Measurements from ENCODE around the gene ADAMTS9. TPM values are rescaled to one million over a fixed set of nuclear protein-coding genes. Genes with fewer than 3 reads are reported as not detected.

The ADAMTS9 gene
- total RNA-seq, 4 donors from 2014 or later: 5.1 to 52.0 (median 9.5) TPM

DNA sequence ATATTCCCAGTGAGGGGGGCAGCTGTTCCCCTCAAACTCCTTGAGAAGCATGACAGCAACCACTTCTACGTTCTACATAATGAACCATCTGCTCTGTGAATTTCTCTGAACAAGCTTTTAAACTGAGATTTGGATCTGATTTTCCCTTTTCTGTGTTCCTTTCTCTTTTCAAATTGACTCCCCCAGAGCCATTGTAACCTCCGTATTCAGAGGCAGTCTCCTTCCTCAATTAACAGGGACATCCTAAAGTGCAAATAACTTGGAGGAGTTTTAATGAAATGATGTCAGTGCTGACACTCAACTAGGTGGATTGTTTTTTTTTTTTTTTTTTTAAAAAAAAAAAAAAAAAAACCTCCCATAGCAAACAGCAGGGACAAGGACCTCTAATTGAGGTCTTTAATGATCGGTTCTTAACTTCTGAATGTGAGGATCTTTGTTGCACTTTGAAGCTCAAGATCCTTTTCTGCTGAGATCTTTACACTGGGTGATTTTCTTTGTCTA is 48.8 kb downstream of the ADAMTS9 start:
- DNase-seq: no peak
- Histone ChIP-seq H3K36me3 (no peaks in the 10 kb centered on the region), H3K9me3 (no peaks in the 10 kb centered on the region), H3K27ac (no peak overlapping the region), H3K4me3 (no peak overlapping the region), H3K4me1 (no peaks in the 10 kb centered on the region), H3K27me3 (no peaks in the 10 kb centered on the region)
- no peak for TF ChIP-seq POLR2A (IDR thresholded peaks at IDR 0.05)
- TF ChIP-seq, protein P1, sequence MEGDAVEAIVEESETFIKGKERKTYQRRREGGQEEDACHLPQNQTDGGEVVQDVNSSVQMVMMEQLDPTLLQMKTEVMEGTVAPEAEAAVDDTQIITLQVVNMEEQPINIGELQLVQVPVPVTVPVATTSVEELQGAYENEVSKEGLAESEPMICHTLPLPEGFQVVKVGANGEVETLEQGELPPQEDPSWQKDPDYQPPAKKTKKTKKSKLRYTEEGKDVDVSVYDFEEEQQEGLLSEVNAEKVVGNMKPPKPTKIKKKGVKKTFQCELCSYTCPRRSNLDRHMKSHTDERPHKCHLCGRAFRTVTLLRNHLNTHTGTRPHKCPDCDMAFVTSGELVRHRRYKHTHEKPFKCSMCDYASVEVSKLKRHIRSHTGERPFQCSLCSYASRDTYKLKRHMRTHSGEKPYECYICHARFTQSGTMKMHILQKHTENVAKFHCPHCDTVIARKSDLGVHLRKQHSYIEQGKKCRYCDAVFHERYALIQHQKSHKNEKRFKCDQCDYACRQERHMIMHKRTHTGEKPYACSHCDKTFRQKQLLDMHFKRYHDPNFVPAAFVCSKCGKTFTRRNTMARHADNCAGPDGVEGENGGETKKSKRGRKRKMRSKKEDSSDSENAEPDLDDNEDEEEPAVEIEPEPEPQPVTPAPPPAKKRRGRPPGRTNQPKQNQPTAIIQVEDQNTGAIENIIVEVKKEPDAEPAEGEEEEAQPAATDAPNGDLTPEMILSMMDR (IDR thresholded peaks at IDR 0.05): no peak

DNA sequence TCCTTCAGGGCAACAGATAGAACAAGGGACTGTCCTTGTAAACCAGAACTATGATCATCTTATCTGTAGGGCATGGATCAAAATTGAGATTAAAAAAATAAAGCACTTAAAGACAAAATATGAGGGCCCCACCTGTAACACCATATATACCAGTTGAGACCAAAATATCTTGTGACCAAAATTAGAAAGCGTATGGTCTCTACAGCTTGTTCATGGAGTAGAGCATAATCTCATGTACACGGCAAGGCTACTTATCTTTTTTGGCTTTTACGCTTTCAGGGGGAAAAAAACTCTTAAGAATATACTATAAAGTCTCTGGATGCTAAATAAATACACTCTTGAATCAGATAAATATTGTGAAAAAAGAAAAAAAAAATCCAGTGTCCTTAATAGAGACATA is 49.3 kb downstream of the ADAMTS9 start:
- DNase-seq: no peak
- Histone ChIP-seq H3K27me3 (no peaks in the 10 kb centered on the region), H3K4me1 (no peaks in the 10 kb centered on the region), H3K4me3 (no peak overlapping the region), H3K27ac (no peak overlapping the region), H3K9me3 (no peaks in the 10 kb centered on the region), H3K36me3 (no peaks in the 10 kb centered on the region)
- TF ChIP-seq POLR2A (IDR thresholded peaks at IDR 0.05): no peak
- TF ChIP-seq, protein P1 (IDR thresholded peaks at IDR 0.05): no peak

DNA sequence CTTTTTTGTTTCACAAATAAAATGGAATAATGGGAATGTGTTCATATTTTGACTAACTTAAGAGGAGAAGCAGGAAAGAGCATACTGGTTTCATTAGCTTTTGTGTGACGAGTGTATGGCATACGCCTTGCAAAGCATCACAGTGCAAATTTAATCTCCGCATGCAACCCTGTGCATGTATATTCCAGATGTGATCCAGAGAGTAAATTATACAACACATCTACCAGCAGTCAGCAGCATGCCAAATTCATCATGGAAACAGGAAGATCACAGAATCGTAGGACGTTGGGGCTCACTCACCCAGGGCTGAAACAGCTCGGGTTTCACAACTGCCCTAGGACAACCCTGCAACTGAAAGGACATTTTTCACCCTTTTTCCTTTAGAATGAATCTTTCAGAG is 53.4 kb downstream of the ADAMTS9 start:
- DNase-seq: no peak
- Histone ChIP-seq H3K27me3 (no peaks in the 10 kb centered on the region), H3K36me3 (no peaks in the 10 kb centered on the region), H3K27ac (no peak overlapping the region), H3K4me1 (no peaks in the 10 kb centered on the region), H3K4me3 (no peak overlapping the region), H3K9me3 (no peaks in the 10 kb centered on the region)
- TF ChIP-seq, protein P1 (IDR thresholded peaks at IDR 0.05): no peak
- no peak for TF ChIP-seq POLR2A (IDR thresholded peaks at IDR 0.05)

DNA sequence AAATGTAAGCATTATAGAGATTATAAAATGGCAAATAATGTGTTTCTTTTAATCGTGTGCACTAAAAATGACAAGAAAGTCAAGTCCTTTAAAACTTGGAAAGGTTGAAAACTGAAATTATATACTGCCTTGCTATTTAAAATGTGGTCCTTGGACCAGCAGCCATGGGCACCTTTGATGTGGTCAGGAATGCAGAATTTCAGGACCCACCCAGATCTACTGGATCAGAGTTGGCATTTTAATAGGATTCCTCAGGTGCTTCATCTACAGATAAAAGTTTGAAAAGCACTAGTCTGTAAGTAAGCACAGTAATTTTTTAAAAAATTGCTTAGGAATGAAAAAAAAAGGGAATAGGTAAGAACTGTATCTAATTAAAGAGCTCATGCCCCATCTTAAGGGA is 55.8 kb downstream of the ADAMTS9 start:
- Histone ChIP-seq H3K9me3 (no peaks in the 10 kb centered on the region), H3K4me1 (no peaks in the 10 kb centered on the region)
- no peak for TF ChIP-seq POLR2A (IDR thresholded peaks at IDR 0.05)
- TF ChIP-seq, protein P1 (IDR thresholded peaks at IDR 0.05): no peak

DNA sequence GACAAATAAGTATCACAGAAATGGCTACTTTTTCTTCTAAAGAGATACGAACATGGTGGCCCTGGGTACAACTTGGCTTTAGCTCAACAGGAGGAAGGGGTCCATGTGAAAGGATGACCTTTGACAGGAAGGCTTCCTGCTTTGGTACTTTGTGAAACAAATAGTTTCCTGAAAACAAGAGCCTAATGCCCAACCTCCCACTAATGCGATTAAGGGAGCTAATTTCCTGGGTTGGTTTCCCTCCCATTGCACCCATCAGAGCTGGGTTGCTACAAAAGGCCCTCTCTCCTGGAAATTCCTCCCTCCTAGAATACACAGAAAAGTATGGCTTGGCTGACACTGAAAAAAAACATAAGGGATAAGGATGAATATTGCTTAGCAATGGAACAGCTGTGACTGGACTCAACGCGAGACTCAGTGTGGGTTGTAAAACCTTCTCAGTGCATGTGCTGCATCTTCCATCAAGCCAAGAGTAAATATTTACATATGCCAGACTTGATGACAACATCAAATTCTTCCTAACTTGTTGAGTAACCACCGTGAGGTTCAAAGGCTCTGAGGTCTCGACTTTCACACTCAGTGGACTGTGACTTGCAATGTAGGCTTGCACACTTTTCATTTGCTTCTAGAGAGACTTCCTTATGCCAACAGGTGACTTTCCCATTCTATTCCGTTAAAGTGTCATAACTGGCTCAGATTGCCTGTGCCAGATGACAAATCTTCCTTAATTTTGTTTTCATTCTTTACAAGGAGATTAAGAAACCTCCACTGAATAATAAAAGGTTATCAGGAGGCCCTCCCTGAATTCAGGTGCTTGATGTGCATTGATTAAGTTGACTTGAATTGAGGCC is 60.1 kb downstream of the ADAMTS9 start:
- H3K4me1 ChIP-seq: no peaks in the 10 kb centered on the region
- no peaks in the 10 kb centered on the region for H3K27me3 ChIP-seq
- no peaks in the 10 kb centered on the region for H3K9me3 ChIP-seq
- H3K4me3 ChIP-seq: no peak overlapping the region
- no peak overlapping the region for H3K27ac ChIP-seq
- DNase-seq: no peak
- TF ChIP-seq POLR2A (IDR thresholded peaks at IDR 0.05): no peak
- TF ChIP-seq, protein P1 (IDR thresholded peaks at IDR 0.05): no peak
- H3K36me3 ChIP-seq: peaks cover 0 to 3% (median 0%) of the 10 kb centered on the region in 3 donors

More for the DNA sequence above, 55.8 kb downstream of the ADAMTS9 start:
- Histone ChIP-seq H3K27me3 (no peaks in the 10 kb centered on the region), H3K36me3 (peaks cover 0 to under 1% (median 0%) of the 10 kb centered on the region in 3 donors), H3K4me3 (no peak overlapping the region), H3K27ac (no peak overlapping the region)
- DNase-seq: no peak
